Smooth muscle cell (in vitro differentiated cells): ENCODE data around the gene CYBC1. TPM values are rescaled to one million over a fixed set of nuclear protein-coding genes. Genes with fewer than 3 reads are reported as not detected.

ENCODE experiments used
- DNase-seq: peaks from one replicate; lab custom pipeline; 2025; ENCODE audit not compliant: unreplicated experiment; lab: John Stamatoyannopoulos, UW
- H2AFZ ChIP-seq: fragments of 200-600 bp; sonication (generic); 2 replicates; pipeline ENCODE4 v1.6.0; 2016; ENCODE audit warnings: antibody characterized with exemption, low read depth, mild to moderate bottlenecking
- H3F3A ChIP-seq: fragments of 200-600 bp; sonication (generic); 2 replicates; pipeline ENCODE4 v1.6.0; 2017; ENCODE audit warnings: antibody characterized with exemption, low read depth
- H3K27ac ChIP-seq: fragments of 200-600 bp; sonication (generic); 2 replicates; pipeline ENCODE4 v1.5.1; 2016; ENCODE audit warnings: low read depth, mild to moderate bottlenecking
- H3K27me3 ChIP-seq: fragments of 200-600 bp; sonication (generic); 2 replicates; pipeline ENCODE4 v1.6.1; 2016; ENCODE audit warnings: low read depth, mild to moderate bottlenecking
- H3K36me3 ChIP-seq: fragments of 200-600 bp; sonication (generic); 2 replicates; pipeline ENCODE4 v1.5.1; 2016; ENCODE audit warnings: low read depth
- H3K4me1 ChIP-seq: fragments of 200-600 bp; sonication (generic); 2 replicates; pipeline ENCODE4 v1.5.1; 2016; ENCODE audit warnings: low read depth
- H3K4me2 ChIP-seq: fragments of 200-600 bp; sonication (generic); 2 replicates; pipeline ENCODE4 v1.6.0; 2016; ENCODE audit warnings: mild to moderate bottlenecking
- H3K4me3 ChIP-seq: fragments of 200-600 bp; sonication (generic); 2 replicates; pipeline ENCODE4 v1.5.1; 2016; ENCODE audit warnings: mild to moderate bottlenecking
- H3K79me2 ChIP-seq: fragments of 200-600 bp; sonication (generic); 2 replicates; pipeline ENCODE4 v1.6.0; 2016; ENCODE audit warnings: low read depth, mild to moderate bottlenecking
- H3K9ac ChIP-seq: fragments of 200-600 bp; sonication (generic); 2 replicates; pipeline ENCODE4 v1.6.0; 2016; ENCODE audit warnings: low read depth
- H3K9me3 ChIP-seq: fragments of 200-600 bp; sonication (generic); replicated peaks from 2 replicates; pipeline ENCODE4 v1.5.1; 2016; ENCODE audit warnings: low read depth
- H4K20me1 ChIP-seq: fragments of 200-600 bp; sonication (generic); 2 replicates; pipeline ENCODE4 v1.6.0; 2016; ENCODE audit warnings: low read depth
- CTCF ChIP-seq: fragments of 200-600 bp; sonication (generic); IDR thresholded peaks from 2 replicates; pipeline ENCODE4 v1.5.1; 2017; ENCODE audit warnings: borderline replicate concordance, mild to moderate bottlenecking, antibody characterized with exemption; ENCODE audit not compliant: insufficient read depth, poor library complexity, severe bottlenecking
- WGBS: methylation state at CpG from one replicate; pipeline ENCODE4 v1.1.7; 2016; ENCODE audit warnings: low lambda C conversion rate; 5-methylcytosine and 5-hydroxymethylcytosine counted together
- polyA plus RNA-seq: library from polyadenylated mRNA; unstranded; fragments of >200 nt; fragmentation: Nextera tagmentation; extraction: Ambion mirVana; gene quantifications from 2 replicates; pipeline ENCODE4 v1.2.1, GENCODE V29; 2016
- total RNA-seq: library from RNA; depleted of rRNA; stranded (reverse); fragments of >200 nt; gene quantifications from 2 replicates; pipeline ENCODE4 v1.2.3, GENCODE V29; 2014

Gene CYBC1
- total and polyA plus RNA-seq, 2 experiments from 2014 or later = 23.3 to 65.8 TPM

GRCh38 chr17:82480318-82480717 is 29.8 kb upstream of the CYBC1 start:
- Histone ChIP-seq H4K20me1 (peaks cover 19% of the 10 kb centered on the region), H3K27ac (no peak overlapping the region), H3F3A (no peaks in the 10 kb centered on the region), H3K79me2 (no peaks in the 10 kb centered on the region), H3K4me3 (no peak overlapping the region), H3K27me3 (no peaks in the 10 kb centered on the region), H3K9me3 (no peaks in the 10 kb centered on the region), H3K9ac (no peak overlapping the region), H2AFZ (no peak overlapping the region), H3K4me1 (no peaks in the 10 kb centered on the region), H3K36me3 (no peaks in the 10 kb centered on the region), H3K4me2 (no peak overlapping the region)
- 96% methylated on average over 9 of the region's 9 CpGs for WGBS
- TF ChIP-seq CTCF = no peak
- DNase-seq = no peak

- Histone ChIP-seq H3K27ac (no peak overlapping the region), H3K27me3 (no peaks in the 10 kb centered on the region)
Measured at GRCh38 chr17:82479602-82480001, 29.1 kb upstream of the CYBC1 start.

GRCh38 chr17:82477934-82478333 is 27.4 kb upstream of the CYBC1 start:
- Histone ChIP-seq H3K79me2 (no peaks in the 10 kb centered on the region), H4K20me1 (peaks cover 30% of the 10 kb centered on the region), H3F3A (no peaks in the 10 kb centered on the region), H3K27me3 (no peaks in the 10 kb centered on the region), H3K9ac (no peak overlapping the region), H3K4me3 (no peak overlapping the region), H3K4me2 (no peak overlapping the region), H2AFZ (no peak overlapping the region), H3K9me3 (no peaks in the 10 kb centered on the region), H3K36me3 (peaks cover 8% of the 10 kb centered on the region), H3K4me1 (no peaks in the 10 kb centered on the region), H3K27ac (no peak overlapping the region)
- no peak for TF ChIP-seq CTCF
- no peak for DNase-seq
- 86% methylated on average over 8 of the region's 8 CpGs for WGBS

More at GRCh38 chr17:82479602-82480001, 29.1 kb upstream of the CYBC1 start:
- no peak for TF ChIP-seq CTCF
- WGBS = 98% methylated on average over 5 of the region's 5 CpGs
- peaks cover 21% of the 10 kb centered on the region for H4K20me1 ChIP-seq
- no peaks in the 10 kb centered on the region for H3K79me2 ChIP-seq
- H3K4me2 ChIP-seq = no peak overlapping the region
- no peaks in the 10 kb centered on the region for H3F3A ChIP-seq
- H3K4me3 ChIP-seq = no peak overlapping the region
- H2AFZ ChIP-seq = no peak overlapping the region
- H3K9ac ChIP-seq = no peak overlapping the region
- no peak for DNase-seq
- H3K36me3 ChIP-seq = no peaks in the 10 kb centered on the region
- no peaks in the 10 kb centered on the region for H3K9me3 ChIP-seq
- H3K4me1 ChIP-seq = no peaks in the 10 kb centered on the region

GRCh38 chr17:82475458-82475857 is 24.9 kb upstream of the CYBC1 start:
- no peak overlapping the region for H2AFZ ChIP-seq
- DNase-seq = no peak
- H3K27me3 ChIP-seq = no peaks in the 10 kb centered on the region
- H3K9me3 ChIP-seq = no peaks in the 10 kb centered on the region
- no peak overlapping the region for H3K4me3 ChIP-seq
- peaks cover 30% of the 10 kb centered on the region for H4K20me1 ChIP-seq
- H3K9ac ChIP-seq = no peak overlapping the region
- no peaks in the 10 kb centered on the region for H3K4me1 ChIP-seq
- no peaks in the 10 kb centered on the region for H3F3A ChIP-seq
- no peak for TF ChIP-seq CTCF
- H3K27ac ChIP-seq = no peak overlapping the region
- H3K4me2 ChIP-seq = no peak overlapping the region
- H3K36me3 ChIP-seq = peaks cover 8% of the 10 kb centered on the region
- WGBS = 90% methylated on average over 8 of the region's 8 CpGs
- H3K79me2 ChIP-seq = no peaks in the 10 kb centered on the region
